GM21360 (cell line): Measurements from ENCODE around the gene ECD.

Experiments
- ATAC-seq: cut with Tn5 transposase; IDR thresholded peaks from one replicate; pipeline ENCODE4 v1.9.1; 2021; ENCODE audit warnings: mild to moderate bottlenecking, moderate library complexity; ENCODE audit not compliant: unreplicated experiment

The ECD gene

DNA sequence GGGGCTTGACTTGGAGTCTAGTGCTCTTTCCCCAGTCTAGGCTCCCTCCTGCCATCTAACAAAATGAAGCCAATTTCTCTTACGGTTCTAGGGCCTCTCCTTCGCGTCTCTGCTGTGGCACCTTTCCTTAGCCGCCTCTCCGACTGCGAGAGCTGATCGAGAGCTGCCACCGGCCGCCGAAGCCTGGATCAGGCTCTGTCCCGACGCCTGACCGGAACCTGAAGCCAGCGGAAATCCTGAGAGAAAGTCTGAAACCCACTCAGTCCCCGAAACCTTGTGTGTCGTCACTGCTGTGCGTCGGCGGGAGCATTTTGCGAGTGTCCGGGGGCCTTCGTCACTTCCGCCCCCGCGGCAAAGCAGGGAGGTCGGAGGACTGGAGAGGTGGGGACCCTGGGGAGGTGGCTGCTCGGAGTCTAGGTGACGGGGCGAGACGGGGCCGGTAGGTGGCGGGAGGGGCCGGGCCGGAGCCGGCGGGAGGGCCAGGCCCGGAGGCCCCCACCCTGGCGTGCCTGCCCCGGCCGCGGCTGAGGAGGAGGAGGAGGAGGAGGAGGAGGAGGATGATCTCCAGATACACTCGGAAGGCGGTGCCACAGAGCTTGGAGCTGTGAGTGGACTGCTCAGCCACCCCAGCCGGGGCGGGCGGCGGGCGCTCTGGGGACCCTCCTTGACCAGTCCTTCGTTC is at the start of gene ECD, which contains the start of gene FAM149B1:
Gene ECD (minus strand): TSS at position 226 of the 682 bp plus-strand sequence. CDS start 4,071 bp downstream, outside the sequence.
Gene FAM149B1 (plus strand): TSS at position 337 of the 682 bp plus-strand sequence. CDS start 221 bp downstream, at position 558.
- ATAC-seq, result peak; percentile 89

DNA sequence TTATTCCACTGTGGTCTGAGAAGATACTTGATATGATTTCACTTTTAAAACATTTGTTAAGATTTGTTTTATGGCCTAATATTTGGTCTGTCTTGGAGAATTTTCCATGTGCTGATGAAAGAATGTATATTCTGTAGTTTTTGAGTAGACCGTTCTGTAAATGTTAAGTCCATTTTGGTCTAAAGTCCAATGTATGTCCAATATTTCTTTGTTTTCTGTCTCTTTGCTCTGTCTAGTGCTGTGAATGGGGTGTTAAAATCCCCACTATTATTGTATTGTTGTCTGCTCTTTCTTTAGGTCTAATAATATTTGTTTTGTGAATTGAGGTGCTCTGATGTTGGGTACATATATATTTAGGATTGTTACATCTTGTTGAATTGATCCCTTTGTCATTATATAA is 47.9 kb upstream of the ECD start:
- no peak for ATAC-seq

DNA sequence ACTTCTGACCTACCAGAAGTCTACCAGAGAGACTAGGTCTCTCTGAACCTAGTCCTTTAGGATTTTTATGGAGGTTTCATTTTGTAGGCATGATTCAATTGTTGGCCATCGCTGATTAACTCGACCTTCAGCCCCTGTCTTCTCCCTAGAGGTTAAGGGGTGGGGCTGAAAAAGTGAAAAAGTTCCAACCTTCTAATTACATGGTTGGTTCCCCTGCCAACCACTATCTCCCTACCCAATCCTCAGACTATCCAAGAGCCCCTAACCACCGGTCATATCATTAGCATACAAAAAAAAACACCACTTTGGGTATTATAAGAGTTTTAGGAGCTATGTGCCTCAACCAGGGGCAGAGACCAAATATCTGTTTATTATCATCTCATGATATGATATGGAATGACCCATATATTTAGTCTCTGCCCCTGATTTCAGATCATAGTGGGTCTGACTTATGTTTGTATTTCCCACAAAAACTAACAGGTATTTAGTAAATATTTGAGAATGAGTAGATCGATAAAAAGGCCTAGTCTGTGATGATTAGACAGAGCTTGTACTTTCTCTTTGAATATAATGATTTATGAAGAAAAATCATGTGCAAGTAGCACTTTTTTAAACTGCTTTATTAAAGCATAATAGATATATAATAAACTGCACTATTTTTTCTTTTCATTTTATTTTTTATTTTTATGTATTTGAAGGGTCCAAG is 43.5 kb upstream of the ECD start:
- no peak for ATAC-seq

DNA sequence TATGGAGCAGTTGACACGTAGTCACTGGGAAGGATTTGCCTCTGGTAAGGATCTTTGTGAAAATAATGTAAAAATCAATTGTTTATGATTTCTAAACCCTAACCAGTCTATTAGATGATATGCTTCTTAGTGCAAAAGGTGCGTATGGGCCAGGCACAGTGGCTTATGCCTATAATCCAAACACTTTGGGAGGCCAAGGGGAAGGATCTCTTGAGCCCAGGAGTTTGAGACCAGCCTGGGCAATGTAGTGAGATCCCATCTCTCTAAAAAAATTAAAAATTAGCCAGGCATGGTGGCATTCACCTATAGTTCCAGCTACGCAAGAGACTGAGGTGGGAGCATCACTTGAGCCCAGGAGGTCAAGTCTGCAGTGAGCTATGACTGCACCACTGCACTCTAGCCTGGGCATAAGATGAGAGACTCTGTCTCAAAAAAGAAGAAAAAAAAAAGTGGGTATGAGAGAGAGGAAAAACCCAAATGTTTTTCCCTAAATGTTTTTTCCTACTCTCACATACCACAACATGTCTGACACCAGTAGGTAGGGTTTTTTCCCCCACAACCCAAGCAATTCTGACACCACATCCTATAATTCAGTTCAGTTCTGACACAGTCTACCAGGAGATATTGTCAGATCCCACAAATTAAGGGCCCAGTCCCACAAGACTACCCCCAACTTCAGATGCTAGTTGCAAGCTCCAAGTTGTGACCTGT is 42.7 kb upstream of the ECD start:
- ATAC-seq, result no peak

DNA sequence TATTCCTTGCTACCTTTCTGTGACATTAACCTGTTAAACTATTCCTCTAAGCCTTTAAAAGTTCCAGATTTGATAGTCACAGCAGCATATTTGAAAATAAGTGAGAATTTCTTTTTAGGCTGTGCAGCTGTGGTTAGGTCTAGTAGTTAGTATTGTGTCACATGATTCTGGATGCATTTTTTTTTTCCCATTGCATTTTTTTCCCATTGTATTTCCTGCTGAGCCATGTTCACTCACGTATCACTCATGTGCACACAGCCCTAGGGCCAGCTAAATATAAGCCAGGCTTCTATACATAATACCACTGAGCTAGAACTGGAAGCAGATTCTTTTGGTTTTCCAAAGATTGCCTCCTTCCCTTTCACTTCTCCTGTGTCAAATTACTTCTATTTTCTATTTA is 41.9 kb upstream of the ECD start:
- no peak for ATAC-seq

DNA sequence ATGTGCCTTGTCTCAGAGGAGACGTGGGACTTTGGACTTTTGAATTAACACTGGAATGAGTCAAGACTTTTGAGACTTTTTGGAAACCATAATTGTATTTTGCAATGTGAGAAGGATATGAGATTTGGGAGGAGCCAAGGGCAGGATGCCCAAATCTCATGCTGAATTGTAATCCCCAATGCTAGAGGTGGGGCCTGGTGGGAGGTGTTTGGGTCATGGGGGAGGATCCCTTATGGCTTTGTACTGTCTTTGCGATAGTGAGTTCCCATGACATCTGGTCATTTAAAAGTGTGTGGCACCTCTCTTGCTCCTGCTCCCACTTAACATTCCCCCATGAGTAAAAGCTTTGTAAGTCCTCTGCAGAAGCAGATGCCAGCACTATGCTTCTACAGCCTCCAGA is 40.1 kb upstream of the ECD start:
- no peak for ATAC-seq

DNA sequence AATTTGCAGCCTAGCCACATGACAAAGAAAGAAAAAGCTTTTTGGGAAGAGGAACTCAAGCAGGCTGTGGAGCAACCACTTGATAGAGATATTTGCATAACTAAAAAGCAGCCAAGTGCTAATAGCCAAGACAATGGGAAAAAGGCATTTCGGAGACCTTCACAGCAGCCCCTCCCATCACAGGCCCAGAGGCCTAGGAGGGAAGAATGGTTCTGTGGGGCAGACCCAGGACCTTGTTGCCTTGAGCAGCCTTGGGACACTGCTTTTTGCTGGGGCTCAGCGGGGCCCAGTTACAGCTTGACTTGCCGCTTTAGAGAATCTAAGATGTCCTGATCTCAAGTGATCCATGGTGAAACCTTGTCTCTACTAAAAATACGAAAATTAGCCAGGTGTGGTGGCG is 38.6 kb upstream of the ECD start:
- ATAC-seq, result no peak

DNA sequence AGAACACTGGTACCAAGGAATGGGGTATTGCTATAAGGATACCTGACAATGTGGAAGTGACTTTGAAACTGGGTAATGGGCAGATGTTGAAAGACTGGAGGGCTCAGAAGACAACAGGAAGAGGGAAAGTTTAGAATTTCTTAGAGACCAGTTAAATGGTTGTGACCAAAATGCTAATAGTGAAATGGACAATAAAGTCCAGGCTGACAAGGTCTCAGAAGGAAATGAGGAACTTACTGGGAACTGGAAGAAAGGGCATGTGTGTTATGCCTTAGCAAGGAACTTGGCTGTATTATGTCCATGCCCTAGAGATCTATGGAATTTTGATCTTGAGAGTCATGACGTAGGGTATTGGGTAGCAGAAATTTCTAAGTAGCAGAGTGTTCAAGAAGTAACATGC is 38.1 kb upstream of the ECD start:
- ATAC-seq, result no peak

DNA sequence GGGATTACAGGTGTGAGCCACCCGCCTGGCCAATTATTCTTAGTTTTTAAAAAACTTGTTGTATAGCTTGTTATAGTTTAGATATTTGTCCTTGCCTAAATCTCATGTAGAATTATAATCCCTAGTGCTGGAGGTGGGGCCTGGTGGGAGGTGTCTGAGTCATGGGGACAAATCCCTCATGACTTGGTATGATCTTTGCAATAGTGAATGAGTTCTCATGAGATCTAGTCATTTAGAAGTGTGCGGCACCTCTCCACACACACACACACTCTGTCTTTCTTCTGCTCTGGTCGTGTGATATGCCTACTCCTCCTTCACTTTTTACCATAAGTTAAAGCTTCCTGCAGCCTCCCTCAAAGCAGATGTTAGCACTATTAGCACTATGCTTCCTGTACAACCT is 37.3 kb upstream of the ECD start:
- no peak for ATAC-seq

DNA sequence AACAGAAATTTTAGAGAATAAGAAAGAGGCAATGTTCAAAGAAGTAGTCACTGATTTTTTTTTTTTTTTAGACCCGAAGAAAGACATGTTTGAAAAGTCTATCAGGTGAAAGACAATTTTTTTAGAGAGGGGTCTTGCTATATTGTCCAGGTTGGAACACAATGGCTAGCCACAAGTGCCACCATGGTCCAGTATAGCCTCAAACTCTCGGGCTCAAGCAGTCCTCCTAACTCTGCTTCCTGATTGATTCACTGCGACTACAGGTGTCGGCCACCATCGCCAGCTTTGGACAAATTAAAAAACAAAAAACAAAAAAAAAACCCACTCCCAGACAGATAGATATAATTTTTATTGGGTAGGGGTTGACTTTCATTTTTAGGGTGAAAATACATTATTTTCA is 22.4 kb upstream of the ECD start:
- ATAC-seq, result no peak

DNA sequence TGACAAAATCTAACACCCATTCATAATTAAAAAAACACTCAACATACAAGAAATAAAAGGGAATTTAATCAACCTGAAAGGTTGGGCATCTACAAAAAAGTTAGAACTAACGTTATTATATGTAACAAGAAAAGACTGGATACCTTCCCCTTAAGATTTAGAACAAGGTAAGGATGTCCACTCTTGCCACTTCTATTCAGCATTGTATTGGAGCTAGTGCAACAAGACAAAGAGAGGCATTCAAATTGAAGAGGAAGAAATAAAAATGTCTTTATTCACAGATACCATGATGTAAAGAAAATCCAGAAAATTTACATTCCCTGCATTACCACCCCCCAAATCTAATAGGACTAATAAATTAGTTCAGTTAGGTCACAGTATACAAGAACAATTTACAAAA is 18.5 kb upstream of the ECD start:
- ATAC-seq, result no peak

DNA sequence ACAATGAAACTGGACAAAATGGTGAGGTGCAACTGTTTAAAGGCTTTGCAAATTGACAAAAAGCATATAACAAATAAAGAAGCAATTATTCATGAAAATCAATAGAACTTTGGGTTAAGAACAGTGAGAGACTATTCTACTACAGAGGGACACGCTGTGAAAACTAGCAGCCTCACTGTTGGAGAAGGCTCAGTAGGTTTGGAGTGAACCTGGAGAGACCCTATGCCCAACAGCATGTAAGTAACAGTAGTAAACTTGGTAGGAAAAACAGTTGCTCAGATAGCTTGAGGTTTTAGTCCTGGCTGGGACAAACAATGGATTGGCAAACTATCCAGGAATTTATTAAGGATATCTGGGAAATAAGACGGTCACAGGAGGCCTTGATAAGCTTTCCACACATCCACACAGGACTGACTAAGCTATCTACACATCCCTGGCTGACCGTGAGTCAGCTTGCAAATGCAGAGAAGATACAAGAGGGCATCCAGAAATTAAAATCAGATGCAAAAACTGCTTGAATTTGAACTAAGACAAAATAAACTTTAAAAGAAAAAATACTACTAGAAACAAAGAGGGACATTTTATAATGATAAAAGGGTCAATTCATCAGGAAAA is 16.0 kb upstream of the ECD start:
- ATAC-seq, result no peak

DNA sequence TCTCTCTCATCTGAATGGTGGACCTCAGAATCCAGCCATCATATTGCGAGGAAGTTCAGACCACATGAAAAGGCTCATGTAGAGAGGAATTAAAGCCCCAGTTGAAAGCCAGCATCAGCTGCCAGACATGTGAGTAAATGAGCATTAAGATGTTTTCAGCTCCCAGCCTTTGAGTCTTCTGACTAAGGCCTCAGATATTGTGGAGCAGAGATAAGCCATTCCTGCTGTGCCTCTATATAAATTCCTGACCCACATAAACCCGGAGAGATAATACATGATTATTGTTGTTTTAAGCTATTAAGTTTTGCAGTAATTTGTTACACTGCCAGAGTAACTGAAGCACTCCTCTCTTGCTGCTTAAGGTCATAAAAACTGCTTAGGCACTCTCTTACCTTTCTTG is 14.8 kb upstream of the ECD start:
- ATAC-seq, result no peak

DNA sequence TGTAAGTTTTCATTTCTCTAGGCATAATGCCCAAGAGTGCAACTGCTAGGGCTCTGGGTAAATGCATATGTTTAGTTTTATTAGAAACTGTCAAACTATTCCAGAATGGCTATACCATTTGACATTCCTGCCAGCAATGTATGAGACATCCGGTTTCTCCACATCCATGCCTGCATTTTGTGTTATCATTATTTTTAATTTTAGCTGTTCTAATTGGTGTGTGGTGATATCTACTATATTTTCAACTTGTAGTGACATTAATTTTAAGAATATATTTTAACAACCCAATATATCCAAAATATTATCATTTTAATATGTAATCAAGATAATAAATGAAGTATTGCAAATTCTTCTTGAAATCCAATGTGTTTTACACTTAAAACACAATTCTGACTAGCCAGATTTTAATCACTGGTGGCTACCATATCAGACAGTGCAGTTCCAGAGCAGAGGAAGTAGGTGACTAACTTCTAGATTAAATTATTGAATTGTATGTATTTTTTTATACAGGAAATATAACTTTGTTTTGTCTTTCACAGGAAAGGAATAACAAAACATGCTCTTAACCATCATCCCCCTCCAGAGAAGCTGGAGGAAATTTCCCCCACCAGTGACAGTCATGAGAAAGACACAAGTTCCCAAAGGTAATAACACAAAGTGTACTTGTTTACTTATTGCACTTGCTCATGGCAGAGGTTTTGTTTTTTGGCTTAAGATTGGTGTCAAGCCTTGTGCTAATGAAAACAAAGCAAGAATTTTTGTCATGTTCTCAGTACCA is 6.5 kb upstream of the ECD start:
- ATAC-seq, result no peak

DNA sequence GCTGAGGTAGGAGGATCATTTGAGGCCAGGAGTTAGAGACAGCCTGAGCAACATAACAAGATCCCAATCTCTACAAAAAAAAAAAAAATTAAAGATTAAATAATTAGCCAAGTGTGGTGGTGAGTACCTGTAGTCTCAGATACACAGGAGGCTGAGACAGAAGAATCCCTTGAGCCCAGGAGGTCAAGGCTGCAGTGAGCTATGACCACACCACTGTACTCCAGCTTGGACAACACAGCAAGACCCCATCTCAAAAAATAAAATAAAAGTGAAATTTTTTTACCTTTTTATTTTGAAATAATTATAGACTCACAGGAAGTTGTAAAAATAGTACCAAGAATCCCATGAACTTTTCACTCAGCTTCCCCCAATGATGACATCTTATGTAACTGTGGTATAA is 5.1 kb upstream of the ECD start:
- no peak for ATAC-seq

DNA sequence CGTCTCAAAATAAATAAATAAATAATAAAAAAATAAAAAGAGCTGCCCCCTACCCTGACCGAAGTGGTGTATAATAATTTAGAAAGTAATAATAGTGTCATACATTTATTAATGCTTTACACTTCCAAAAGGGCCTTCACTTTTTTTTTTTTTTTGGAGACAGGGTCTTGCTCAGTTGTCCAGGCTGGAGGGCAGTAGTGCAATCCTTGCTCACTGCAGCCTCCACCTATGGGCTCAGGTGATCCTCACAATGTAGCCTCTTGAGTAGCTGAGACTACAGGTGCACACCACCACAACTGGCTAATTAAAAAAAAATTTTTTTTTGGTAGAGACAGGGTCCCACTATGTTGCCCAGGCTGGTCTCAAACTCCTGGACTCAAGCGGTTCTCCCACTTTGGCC is 1.5 kb upstream of the ECD start:
- no peak for ATAC-seq

DNA sequence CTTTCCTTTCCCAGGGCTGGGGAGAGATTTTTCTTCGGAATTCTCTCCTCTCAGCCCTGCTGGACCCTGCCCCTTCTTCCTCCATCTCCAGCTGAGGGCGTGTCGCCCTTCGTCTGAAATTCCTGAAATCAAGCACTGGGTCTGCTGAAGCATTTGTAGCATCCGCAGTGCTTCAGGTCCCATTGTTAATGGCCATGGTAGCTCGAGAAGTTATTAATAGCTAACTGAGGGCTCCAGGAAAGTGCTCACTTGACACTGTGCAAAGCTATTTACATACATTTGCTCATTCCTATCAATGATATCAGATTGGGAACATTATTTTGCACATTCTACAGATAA is 626 bp upstream of the ECD start:
- ATAC-seq, result no peak

DNA sequence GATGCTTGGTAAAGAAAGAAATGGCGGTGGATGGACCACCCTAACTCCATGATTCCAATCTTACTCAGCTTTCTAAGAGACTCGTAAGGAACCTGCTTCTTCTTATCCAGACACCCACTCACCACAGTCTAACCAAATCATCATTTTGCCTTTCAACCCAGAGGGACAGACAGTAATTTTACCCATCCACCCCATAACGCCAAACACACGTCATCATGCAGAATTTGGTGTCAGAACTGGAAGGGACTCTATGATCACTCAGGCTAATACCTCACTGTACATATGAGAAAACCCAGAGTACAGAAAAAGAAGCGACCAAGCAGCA is 388 bp downstream of the ECD start:
- no peak for ATAC-seq

DNA sequence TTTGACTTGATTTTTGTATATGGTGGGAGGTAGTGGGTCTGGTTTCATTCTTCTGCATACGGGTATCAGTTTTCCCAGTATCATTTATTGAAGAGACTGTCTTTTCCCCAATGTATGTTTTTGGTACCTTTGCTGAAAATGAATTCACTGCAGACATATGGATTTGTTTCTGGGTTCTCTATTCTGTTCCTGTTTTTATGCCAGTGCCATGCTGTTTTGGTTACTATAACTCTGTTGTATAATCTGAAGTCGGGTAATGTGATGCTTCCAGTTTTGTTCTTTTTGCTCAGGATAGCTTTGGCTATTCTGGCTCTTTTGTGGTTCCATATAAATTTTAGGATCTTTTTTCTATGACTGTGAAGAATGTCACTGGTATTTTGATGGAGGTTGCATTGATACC is 836 bp downstream of the ECD start:
- no peak for ATAC-seq

DNA sequence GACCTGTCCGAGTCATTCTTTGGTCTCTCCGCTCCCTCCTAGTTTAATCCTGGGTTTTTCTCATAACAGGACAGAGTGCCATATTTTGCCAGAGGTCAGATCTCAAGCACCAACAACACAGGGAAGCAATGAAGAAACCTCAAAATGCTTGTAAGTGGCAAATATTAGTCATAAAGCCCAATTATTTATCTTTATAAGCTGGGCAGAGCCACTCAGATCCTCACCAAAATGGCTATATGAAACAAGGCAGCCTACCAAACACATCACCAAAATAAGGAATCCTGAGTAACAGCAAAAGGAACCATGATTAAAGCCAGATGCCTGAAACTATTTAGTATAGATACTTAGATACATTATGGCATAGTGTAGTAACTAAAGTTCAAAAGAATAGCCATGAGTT is 4.7 kb downstream of the ECD start:
- ATAC-seq, result no peak

DNA sequence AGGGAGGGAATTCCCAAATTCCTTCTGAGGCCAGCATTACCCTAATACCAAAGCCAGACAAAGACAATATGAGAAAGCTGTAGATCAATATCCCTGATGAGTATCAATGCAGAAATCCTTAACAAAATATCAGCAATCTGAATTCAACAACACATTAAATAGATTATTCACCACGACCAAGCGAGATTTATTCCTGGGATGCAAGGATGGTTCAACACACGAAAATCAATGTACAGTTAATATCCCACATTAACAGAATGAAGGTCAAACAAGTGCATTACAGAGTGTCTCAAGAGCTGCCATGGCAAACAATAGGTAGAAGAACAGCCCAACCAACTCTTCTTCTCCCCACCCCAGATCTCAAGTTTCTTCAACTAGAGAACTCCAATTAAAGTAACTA is 6.1 kb downstream of the ECD start:
- ATAC-seq, result no peak
